ENCODE data around the gene AHCYL2. TPM values are rescaled to one million over a fixed set of nuclear protein-coding genes. Genes with fewer than 3 reads are reported as not detected.
"Not testable (repeated sequence)": the region's sequence is repeated elsewhere in the genome, so short reads cannot be mapped to it uniquely, and the experiment has no call there.

AHCYL2 gene
- total RNA-seq, 1 donor from 2014 or later: 12.0 TPM

DNA sequence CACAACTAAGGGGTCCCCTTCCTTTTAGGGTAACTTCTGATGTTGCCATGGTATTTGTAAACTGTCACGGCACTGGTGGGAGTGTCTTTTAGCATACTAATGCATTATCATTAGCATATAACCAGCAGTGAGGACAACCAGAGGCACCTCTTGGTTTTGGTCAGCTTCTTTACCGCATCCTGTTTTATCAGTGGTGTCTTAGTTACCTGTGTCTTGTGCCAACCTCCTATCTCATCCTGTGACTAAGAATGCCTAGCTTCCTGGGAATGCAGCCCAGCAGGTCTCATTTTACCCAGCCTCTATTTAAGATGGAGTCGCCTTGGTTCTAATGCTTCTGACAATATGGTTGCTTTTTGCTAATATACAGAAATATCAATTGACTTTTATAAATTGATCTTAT is 54.9 kb downstream of the AHCYL2 start:
- H3K36me3 ChIP-seq (ENCODE audit: control insufficient read depth in 3 of 3, insufficient read depth in 3 of 3, low read length in 3 of 3): peaks cover 0 to under 1% (median under 1%) of the 10 kb centered on the region in 3 donors
- H3K9me3 ChIP-seq (ENCODE audit: control insufficient read depth in 3 of 3, low read length in 3 of 3): no peaks in the 10 kb centered on the region
- no peak overlapping the region for H3K4me3 ChIP-seq (ENCODE audit: low read length in 3 of 3)
- H3K4me1 ChIP-seq (ENCODE audit: control insufficient read depth in 3 of 3, insufficient read depth in 3 of 3, low read length in 3 of 3): no peaks in the 10 kb centered on the region
- no peaks in the 10 kb centered on the region for H3K27me3 ChIP-seq (ENCODE audit: control insufficient read depth in 3 of 3, insufficient read depth in 3 of 3, low read length in 3 of 3)
- no peak overlapping the region for H3K9ac ChIP-seq (ENCODE audit: low read depth in 1 of 3, low read length in 3 of 3)
- H3K27ac ChIP-seq (ENCODE audit: low read depth, low read length): no peak overlapping the region

- no peak overlapping the region for H3K9ac ChIP-seq (ENCODE audit: low read depth in 1 of 3, low read length in 3 of 3)
- no peak overlapping the region for H3K4me3 ChIP-seq (ENCODE audit: low read length in 3 of 3)
- H3K27ac ChIP-seq (ENCODE audit: low read depth, low read length): no peak overlapping the region
- no peaks in the 10 kb centered on the region for H3K36me3 ChIP-seq (ENCODE audit: control insufficient read depth in 3 of 3, insufficient read depth in 3 of 3, low read length in 3 of 3)
- no peaks in the 10 kb centered on the region for H3K9me3 ChIP-seq (ENCODE audit: control insufficient read depth in 3 of 3, low read length in 3 of 3)
- H3K4me1 ChIP-seq (ENCODE audit: control insufficient read depth in 3 of 3, insufficient read depth in 3 of 3, low read length in 3 of 3): no peaks in the 10 kb centered on the region
- H3K27me3 ChIP-seq (ENCODE audit: control insufficient read depth in 3 of 3, insufficient read depth in 3 of 3, low read length in 3 of 3): no peaks in the 10 kb centered on the region
These were observed 56.3 kb downstream of the AHCYL2 start for GRCh38 chr7:129281163-129281562.

DNA sequence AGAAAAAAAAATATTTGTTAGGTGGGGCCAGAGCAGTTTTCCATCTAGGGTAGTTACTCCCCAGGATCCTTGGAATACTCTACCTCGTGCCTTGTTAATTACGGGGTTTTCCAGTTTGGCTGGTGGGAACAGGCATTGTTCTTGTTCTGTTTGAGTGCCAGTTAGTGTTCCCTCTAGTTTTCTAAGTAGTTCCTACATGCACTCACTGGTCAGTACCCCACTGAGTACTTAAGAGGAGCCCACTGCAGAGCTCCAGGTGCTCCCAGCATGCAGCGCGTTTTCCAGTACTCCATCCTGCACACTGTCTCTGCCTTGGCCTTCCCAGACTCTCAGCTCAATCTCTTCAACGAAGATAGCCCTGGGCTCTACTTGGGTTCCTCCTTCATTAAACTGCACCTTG is 58.0 kb downstream of the AHCYL2 start:
- Histone ChIP-seq H3K27me3 (ENCODE audit: control insufficient read depth in 3 of 3, insufficient read depth in 3 of 3, low read length in 3 of 3) (no peaks in the 10 kb centered on the region), H3K9me3 (ENCODE audit: control insufficient read depth in 3 of 3, low read length in 3 of 3) (no peaks in the 10 kb centered on the region), H3K4me3 (ENCODE audit: low read length in 3 of 3) (no peak overlapping the region), H3K36me3 (ENCODE audit: control insufficient read depth in 3 of 3, insufficient read depth in 3 of 3, low read length in 3 of 3) (no peaks in the 10 kb centered on the region), H3K27ac (ENCODE audit: low read depth, low read length) (no peak overlapping the region), H3K4me1 (ENCODE audit: control insufficient read depth in 3 of 3, insufficient read depth in 3 of 3, low read length in 3 of 3) (no peaks in the 10 kb centered on the region), H3K9ac (ENCODE audit: low read depth in 1 of 3, low read length in 3 of 3) (no peak overlapping the region)

GRCh38 chr7:129283936-129284335 is 59.1 kb downstream of the AHCYL2 start:
- Histone ChIP-seq H3K4me1 (ENCODE audit: control insufficient read depth in 3 of 3, insufficient read depth in 3 of 3, low read length in 3 of 3) (no peaks in the 10 kb centered on the region), H3K36me3 (ENCODE audit: control insufficient read depth in 3 of 3, insufficient read depth in 3 of 3, low read length in 3 of 3) (peaks cover 0 to 3% (median 0%) of the 10 kb centered on the region in 3 donors), H3K9ac (ENCODE audit: low read depth in 1 of 3, low read length in 3 of 3) (no peak overlapping the region), H3K27me3 (ENCODE audit: control insufficient read depth in 3 of 3, insufficient read depth in 3 of 3, low read length in 3 of 3) (no peaks in the 10 kb centered on the region), H3K27ac (ENCODE audit: low read depth, low read length) (no peak overlapping the region), H3K9me3 (ENCODE audit: control insufficient read depth in 3 of 3, low read length in 3 of 3) (no peaks in the 10 kb centered on the region), H3K4me3 (ENCODE audit: low read length in 3 of 3) (no peak overlapping the region)

DNA sequence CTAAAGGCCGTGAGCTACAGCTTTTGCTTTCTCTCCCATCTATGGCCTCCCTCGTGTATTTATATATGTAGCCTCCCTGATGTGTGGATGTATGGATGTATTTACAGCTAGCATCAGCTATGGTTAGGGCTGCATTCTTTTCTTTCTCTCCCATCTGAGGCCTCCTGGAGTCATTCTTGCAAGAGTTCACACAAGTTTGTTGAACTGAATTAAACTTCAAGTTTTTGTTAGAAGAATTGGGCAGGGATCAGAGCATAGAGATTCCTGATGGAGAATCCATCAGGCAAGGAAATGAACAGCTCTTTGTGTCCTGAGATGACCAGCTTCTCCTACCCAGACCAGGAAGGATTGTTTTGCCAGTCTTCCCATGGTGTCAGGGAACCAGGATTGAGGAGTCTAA is 60.3 kb downstream of the AHCYL2 start:
- H3K27ac ChIP-seq (ENCODE audit: low read depth, low read length): no peak overlapping the region
- no peaks in the 10 kb centered on the region for H3K27me3 ChIP-seq (ENCODE audit: control insufficient read depth in 3 of 3, insufficient read depth in 3 of 3, low read length in 3 of 3)
- H3K9ac ChIP-seq (ENCODE audit: low read depth in 1 of 3, low read length in 3 of 3): no peak overlapping the region
- H3K9me3 ChIP-seq (ENCODE audit: control insufficient read depth in 3 of 3, low read length in 3 of 3): no peaks in the 10 kb centered on the region
- H3K4me1 ChIP-seq (ENCODE audit: control insufficient read depth in 3 of 3, insufficient read depth in 3 of 3, low read length in 3 of 3): no peaks in the 10 kb centered on the region
- peaks cover 0 to 4% (median 0%) of the 10 kb centered on the region in 3 donors for H3K36me3 ChIP-seq (ENCODE audit: control insufficient read depth in 3 of 3, insufficient read depth in 3 of 3, low read length in 3 of 3)
- no peak overlapping the region for H3K4me3 ChIP-seq (ENCODE audit: low read length in 3 of 3)

GRCh38 chr7:129292861-129293260 is 68.0 kb downstream of the AHCYL2 start:
- Histone ChIP-seq H3K27ac (ENCODE audit: low read depth, low read length) (no peak overlapping the region), H3K4me3 (ENCODE audit: low read length in 3 of 3) (no peak overlapping the region), H3K9me3 (ENCODE audit: control insufficient read depth in 3 of 3, low read length in 3 of 3) (no peaks in the 10 kb centered on the region), H3K27me3 (ENCODE audit: control insufficient read depth in 3 of 3, insufficient read depth in 3 of 3, low read length in 3 of 3) (no peaks in the 10 kb centered on the region), H3K4me1 (ENCODE audit: control insufficient read depth in 3 of 3, insufficient read depth in 3 of 3, low read length in 3 of 3) (peaks cover 6 to 15% (median 7%) of the 10 kb centered on the region in 3 donors), H3K9ac (ENCODE audit: low read depth in 1 of 3, low read length in 3 of 3) (no peak overlapping the region), H3K36me3 (ENCODE audit: control insufficient read depth in 3 of 3, insufficient read depth in 3 of 3, low read length in 3 of 3) (peaks cover 0 to 4% (median 0%) of the 10 kb centered on the region in 3 donors)

GRCh38 chr7:129295015-129295423 is 70.2 kb downstream of the AHCYL2 start:
- Histone ChIP-seq H3K9ac (ENCODE audit: low read depth in 1 of 3, low read length in 3 of 3) (peak overlapping the region in 2 of 3 donors; percentile 26 to 44), H3K36me3 (ENCODE audit: control insufficient read depth in 3 of 3, insufficient read depth in 3 of 3, low read length in 3 of 3) (no peaks in the 10 kb centered on the region), H3K9me3 (ENCODE audit: control insufficient read depth in 3 of 3, low read length in 3 of 3) (no peaks in the 10 kb centered on the region), H3K4me3 (ENCODE audit: low read length in 3 of 3) (peak overlapping the region in 1 of 3 donors; percentile 54), H3K27me3 (ENCODE audit: control insufficient read depth in 3 of 3, insufficient read depth in 3 of 3, low read length in 3 of 3) (no peaks in the 10 kb centered on the region), H3K27ac (ENCODE audit: low read depth, low read length) (peak overlapping the region; percentile 14), H3K4me1 (ENCODE audit: control insufficient read depth in 3 of 3, insufficient read depth in 3 of 3, low read length in 3 of 3) (peaks cover 6 to 15% (median 7%) of the 10 kb centered on the region in 3 donors)

DNA sequence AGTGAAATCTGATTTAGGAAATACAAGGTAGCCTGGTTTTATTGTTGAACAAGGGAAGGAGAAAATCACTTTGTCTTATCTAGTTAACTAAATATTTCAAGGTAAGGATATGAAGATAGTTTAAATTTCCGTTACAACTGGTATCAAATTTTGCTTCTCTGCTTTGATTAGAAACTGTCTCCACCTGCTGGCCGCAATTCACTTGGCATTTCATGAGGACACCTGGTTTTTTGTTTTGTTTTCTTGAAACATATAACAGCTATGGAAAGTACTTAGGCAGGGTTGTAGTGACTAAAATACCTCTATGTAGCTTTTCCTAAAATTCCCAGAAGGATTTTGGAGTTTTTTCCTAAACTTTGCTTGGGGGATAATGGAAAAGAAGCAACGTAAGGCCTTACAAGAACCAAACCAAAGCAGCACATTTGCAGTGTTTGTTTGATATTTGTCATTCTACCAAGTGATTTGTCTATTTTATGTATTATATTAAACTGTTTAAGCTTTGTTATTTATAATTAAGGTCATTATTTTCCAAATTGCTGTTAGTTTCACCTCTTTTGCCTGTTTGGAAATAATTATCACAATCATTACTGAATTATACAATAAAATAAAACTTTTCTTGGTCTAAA is 73.6 kb downstream of the AHCYL2 start:
- H3K27me3 ChIP-seq (ENCODE audit: control insufficient read depth in 3 of 3, insufficient read depth in 3 of 3, low read length in 3 of 3): no peaks in the 10 kb centered on the region
- peaks cover 6 to 15% (median 7%) of the 10 kb centered on the region in 3 donors for H3K4me1 ChIP-seq (ENCODE audit: control insufficient read depth in 3 of 3, insufficient read depth in 3 of 3, low read length in 3 of 3)

GRCh38 chr7:129299889-129300288 is 75.1 kb downstream of the AHCYL2 start:
- Histone ChIP-seq H3K9ac (ENCODE audit: low read depth in 1 of 3, low read length in 3 of 3) (no peak overlapping the region), H3K4me3 (ENCODE audit: low read length in 3 of 3) (no peak overlapping the region), H3K4me1 (ENCODE audit: control insufficient read depth in 3 of 3, insufficient read depth in 3 of 3, low read length in 3 of 3) (peaks cover 4 to 10% (median 6%) of the 10 kb centered on the region in 3 donors), H3K36me3 (ENCODE audit: control insufficient read depth in 3 of 3, insufficient read depth in 3 of 3, low read length in 3 of 3) (no peaks in the 10 kb centered on the region), H3K27ac (ENCODE audit: low read depth, low read length) (no peak overlapping the region), H3K27me3 (ENCODE audit: control insufficient read depth in 3 of 3, insufficient read depth in 3 of 3, low read length in 3 of 3) (no peaks in the 10 kb centered on the region), H3K9me3 (ENCODE audit: control insufficient read depth in 3 of 3, low read length in 3 of 3) (no peaks in the 10 kb centered on the region)

More for the DNA sequence above, 73.6 kb downstream of the AHCYL2 start:
- Histone ChIP-seq H3K27ac (ENCODE audit: low read depth, low read length) (no peak overlapping the region), H3K4me3 (ENCODE audit: low read length in 3 of 3) (no peak overlapping the region), H3K9me3 (ENCODE audit: control insufficient read depth in 3 of 3, low read length in 3 of 3) (no peaks in the 10 kb centered on the region), H3K9ac (ENCODE audit: low read depth in 1 of 3, low read length in 3 of 3) (no peak overlapping the region), H3K36me3 (ENCODE audit: control insufficient read depth in 3 of 3, insufficient read depth in 3 of 3, low read length in 3 of 3) (no peaks in the 10 kb centered on the region)

DNA sequence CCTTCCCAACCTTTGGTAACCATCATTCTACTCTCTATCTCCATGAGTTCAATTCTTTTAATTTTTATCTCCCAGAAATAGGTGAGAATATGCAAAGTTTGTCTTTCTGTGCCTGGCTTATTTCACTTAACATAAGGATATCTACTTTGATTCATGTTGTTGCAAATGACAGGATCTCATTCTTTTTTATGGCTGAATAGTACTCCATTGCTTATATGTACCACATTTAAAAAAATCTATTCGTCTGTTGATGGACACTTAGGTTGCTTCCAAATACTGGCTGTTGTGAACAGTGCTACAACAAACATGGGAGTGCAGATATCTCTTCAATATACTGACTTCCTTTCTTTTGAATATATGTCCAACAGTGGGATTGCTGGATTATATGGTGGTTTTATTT is 75.5 kb downstream of the AHCYL2 start:
- H3K9ac ChIP-seq (ENCODE audit: low read depth in 1 of 3, low read length in 3 of 3); H3K4me1 ChIP-seq (ENCODE audit: control insufficient read depth in 3 of 3, insufficient read depth in 3 of 3, low read length in 3 of 3); H3K4me3 ChIP-seq (ENCODE audit: low read length in 3 of 3); H3K27me3 ChIP-seq (ENCODE audit: control insufficient read depth in 3 of 3, insufficient read depth in 3 of 3, low read length in 3 of 3); H3K9me3 ChIP-seq (ENCODE audit: control insufficient read depth in 3 of 3, low read length in 3 of 3); H3K36me3 ChIP-seq (ENCODE audit: control insufficient read depth in 3 of 3, insufficient read depth in 3 of 3, low read length in 3 of 3); H3K27ac ChIP-seq (ENCODE audit: low read depth, low read length): not testable (repeated sequence)
